ENCODE results near the gene ABI2. TPM values are rescaled to one million over a fixed set of nuclear protein-coding genes. Genes with fewer than 3 reads are reported as not detected.

ABI2 gene
- total RNA-seq, 1 experiment from 2014 or later = 72.2 TPM

- intact Hi-C loops (cut with micrococcal nuclease; ENCODE audit: unreplicated experiment) = no loop called here
Observed at GRCh38 chr2:203376173-203376572, 48.0 kb downstream of the ABI2 start.

GRCh38 chr2:203379156-203379555 lies 51.0 kb downstream of the ABI2 start:
- H3K4me3 ChIP-seq (ENCODE audit: low read depth in 2 of 2, low read length in 2 of 2) = no peak overlapping the region
- in situ Hi-C loops (cut with HindIII; ENCODE audit: low pct_unique_long_range_greater_than_20kb, low sequenced_read_pairs) (no loop called here), intact Hi-C loops (cut with micrococcal nuclease; ENCODE audit: unreplicated experiment) (no loop called here)
- ChIA-PET CTCF (no interaction called here), POLR2A (no interaction called here)
- H3K27me3 ChIP-seq (ENCODE audit: control insufficient read depth, insufficient read depth, low read length) = no peaks in the 10 kb centered on the region
- H3K36me3 ChIP-seq (ENCODE audit: control insufficient read depth, insufficient read depth, low read length) = 0 out of 2 replicates have a peak, but pooled peaks cover 2% of the 10 kb centered on the region
- no peaks in the 10 kb centered on the region for H3K4me1 ChIP-seq (ENCODE audit: control insufficient read depth, insufficient read depth, low read length)
- TF ChIP-seq TCF7L2 (IDR thresholded peaks at IDR 0.05; ENCODE audit: low read depth, low read length) (no peak), CTCF (IDR thresholded peaks at IDR 0.05) (no peak), REST (IDR thresholded peaks at IDR 0.05; ENCODE audit: insufficient read depth in 1 of 2, low read depth in 2 of 2, low read length in 1 of 2) (no peak), SIN3A (IDR thresholded peaks at IDR 0.05; ENCODE audit: borderline replicate concordance, insufficient read depth, low read depth, low read length) (no peak), POLR2AphosphoS5 (IDR thresholded peaks at IDR 0.05; ENCODE audit: low read depth, low read length) (no peak)
- no peak overlapping the region for H3K27ac ChIP-seq (ENCODE audit: low read length)
- no TSS peak for BruUV-seq (replicated peaks)
- DNase-seq (ENCODE audit: low read depth, low spot score) (no peak), ATAC-seq (no peak)
- no peaks in the 10 kb centered on the region for H3K9me3 ChIP-seq (ENCODE audit: control insufficient read depth, insufficient read depth, low read depth, low read length)

More at GRCh38 chr2:203376173-203376572, 48.0 kb downstream of the ABI2 start:
- Histone ChIP-seq H3K4me3 (ENCODE audit: low read depth in 2 of 2, low read length in 2 of 2) (no peak overlapping the region), H3K9me3 (ENCODE audit: control insufficient read depth, insufficient read depth, low read depth, low read length) (no peaks in the 10 kb centered on the region), H3K36me3 (ENCODE audit: control insufficient read depth, insufficient read depth, low read length) (peaks cover 2% of the 10 kb centered on the region), H3K27ac (ENCODE audit: low read length) (no peak overlapping the region), H3K4me1 (ENCODE audit: control insufficient read depth, insufficient read depth, low read length) (no peaks in the 10 kb centered on the region), H3K27me3 (ENCODE audit: control insufficient read depth, insufficient read depth, low read length) (no peaks in the 10 kb centered on the region)
- in situ Hi-C loops (cut with HindIII; ENCODE audit: low pct_unique_long_range_greater_than_20kb, low sequenced_read_pairs) = no loop called here
- TF ChIP-seq SIN3A (IDR thresholded peaks at IDR 0.05; ENCODE audit: borderline replicate concordance, insufficient read depth, low read depth, low read length) (no peak), CTCF (IDR thresholded peaks at IDR 0.05) (peak; percentile 16; the same call in 1 of the 2 replicates)
- no peak for DNase-seq (ENCODE audit: low read depth, low spot score)
- BruUV-seq (replicated peaks) = no TSS peak
- ATAC-seq = no peak
- POLR2A ChIA-PET = no interaction called here
- CTCF ChIA-PET = no interaction called here
